ENCODE results near the gene WNK2. TPM values are rescaled to one million over a fixed set of nuclear protein-coding genes. Genes with fewer than 3 reads are reported as not detected.

Gene WNK2
- total RNA-seq, 1 donor from 2014 or later: 6.2 TPM

- Histone ChIP-seq H3K9me3 (ENCODE audit: low read depth) (no peaks in the 10 kb centered on the region), H3F3A (ENCODE audit: low read depth) (no peaks in the 10 kb centered on the region), H3K36me3 (no peaks in the 10 kb centered on the region), H3K27me3 (peaks cover 15% of the 10 kb centered on the region), H3K4me2 (no peak overlapping the region), H2AFZ (replicated peaks) (no peak overlapping the region), H3K27ac (no peak overlapping the region), H4K20me1 (ENCODE audit: low read depth) (peaks cover 4% of the 10 kb centered on the region), H3K9ac (no peak overlapping the region), H3K4me1 (peaks cover 13% of the 10 kb centered on the region), H3K4me3 (no peak overlapping the region), H3K79me2 (ENCODE audit: low read depth) (no peaks in the 10 kb centered on the region)
- H3K4me3 Mint-ChIP-seq: no peak overlapping the region
- no peaks in the 10 kb centered on the region for H3K36me3 Mint-ChIP-seq
- H3K27me3 Mint-ChIP-seq (ENCODE audit: insufficient read depth, low read depth): peaks cover 12% of the 10 kb centered on the region
- peaks cover 17% of the 10 kb centered on the region for H3K4me1 Mint-ChIP-seq
- no peaks in the 10 kb centered on the region for H3K9me3 Mint-ChIP-seq
- TF ChIP-seq EZH2phosphoT487 (IDR thresholded peaks at IDR 0.05): no peak
- no peak for DNase-seq (ENCODE audit: low spot score)
- no peak overlapping the region for H3K27ac Mint-ChIP-seq
These were observed 46.6 kb upstream of the WNK2 start for GRCh38 chr9:93137362-93137761.

- no peak for DNase-seq (ENCODE audit: low spot score)
- H3K4me3 Mint-ChIP-seq: no peak overlapping the region
- no peaks in the 10 kb centered on the region for H3K79me2 ChIP-seq (ENCODE audit: low read depth)
- H2AFZ ChIP-seq (replicated peaks): no peak overlapping the region
- H3K9me3 Mint-ChIP-seq: no peaks in the 10 kb centered on the region
- peaks cover 12% of the 10 kb centered on the region for H3K27me3 Mint-ChIP-seq (ENCODE audit: insufficient read depth, low read depth)
- no peaks in the 10 kb centered on the region for H3K9me3 ChIP-seq (ENCODE audit: low read depth)
- H3F3A ChIP-seq (ENCODE audit: low read depth): no peaks in the 10 kb centered on the region
- no peak overlapping the region for H3K27ac ChIP-seq
- H3K4me1 ChIP-seq: peaks cover 6% of the 10 kb centered on the region
- no peaks in the 10 kb centered on the region for H4K20me1 ChIP-seq (ENCODE audit: low read depth)
- no peaks in the 10 kb centered on the region for H3K36me3 Mint-ChIP-seq
- H3K4me3 ChIP-seq: no peak overlapping the region
- H3K27ac Mint-ChIP-seq: no peak overlapping the region
- TF ChIP-seq, protein P1, sequence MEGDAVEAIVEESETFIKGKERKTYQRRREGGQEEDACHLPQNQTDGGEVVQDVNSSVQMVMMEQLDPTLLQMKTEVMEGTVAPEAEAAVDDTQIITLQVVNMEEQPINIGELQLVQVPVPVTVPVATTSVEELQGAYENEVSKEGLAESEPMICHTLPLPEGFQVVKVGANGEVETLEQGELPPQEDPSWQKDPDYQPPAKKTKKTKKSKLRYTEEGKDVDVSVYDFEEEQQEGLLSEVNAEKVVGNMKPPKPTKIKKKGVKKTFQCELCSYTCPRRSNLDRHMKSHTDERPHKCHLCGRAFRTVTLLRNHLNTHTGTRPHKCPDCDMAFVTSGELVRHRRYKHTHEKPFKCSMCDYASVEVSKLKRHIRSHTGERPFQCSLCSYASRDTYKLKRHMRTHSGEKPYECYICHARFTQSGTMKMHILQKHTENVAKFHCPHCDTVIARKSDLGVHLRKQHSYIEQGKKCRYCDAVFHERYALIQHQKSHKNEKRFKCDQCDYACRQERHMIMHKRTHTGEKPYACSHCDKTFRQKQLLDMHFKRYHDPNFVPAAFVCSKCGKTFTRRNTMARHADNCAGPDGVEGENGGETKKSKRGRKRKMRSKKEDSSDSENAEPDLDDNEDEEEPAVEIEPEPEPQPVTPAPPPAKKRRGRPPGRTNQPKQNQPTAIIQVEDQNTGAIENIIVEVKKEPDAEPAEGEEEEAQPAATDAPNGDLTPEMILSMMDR (IDR thresholded peaks at IDR 0.05): no peak
- no peak for TF ChIP-seq EZH2 (IDR thresholded peaks at IDR 0.05)
- H3K4me1 Mint-ChIP-seq: peaks cover 9% of the 10 kb centered on the region
- H3K36me3 ChIP-seq: no peaks in the 10 kb centered on the region
- peaks cover 15% of the 10 kb centered on the region for H3K27me3 ChIP-seq
- H3K9ac ChIP-seq: no peak overlapping the region
- no peak overlapping the region for H3K4me2 ChIP-seq
These were observed 45.7 kb upstream of the WNK2 start for GRCh38 chr9:93138171-93138764.

- Mint-ChIP-seq H3K27me3 (ENCODE audit: insufficient read depth, low read depth) (peaks cover 12% of the 10 kb centered on the region), H3K4me3 (no peak overlapping the region), H3K27ac (no peak overlapping the region), H3K4me1 (peaks cover 10% of the 10 kb centered on the region), H3K9me3 (no peaks in the 10 kb centered on the region), H3K36me3 (no peaks in the 10 kb centered on the region)
- Histone ChIP-seq H3F3A (ENCODE audit: low read depth) (no peaks in the 10 kb centered on the region), H2AFZ (replicated peaks) (no peak overlapping the region), H3K27me3 (peaks cover 13% of the 10 kb centered on the region), H3K79me2 (ENCODE audit: low read depth) (no peaks in the 10 kb centered on the region), H3K9me3 (ENCODE audit: low read depth) (no peaks in the 10 kb centered on the region), H3K27ac (no peak overlapping the region), H3K4me2 (no peak overlapping the region), H3K4me1 (peaks cover 3% of the 10 kb centered on the region), H3K9ac (no peak overlapping the region), H4K20me1 (ENCODE audit: low read depth) (no peaks in the 10 kb centered on the region), H3K4me3 (no peak overlapping the region), H3K36me3 (no peaks in the 10 kb centered on the region)
- no peak for TF ChIP-seq EZH2phosphoT487 (IDR thresholded peaks at IDR 0.05)
- TF ChIP-seq, protein P1 (IDR thresholded peaks at IDR 0.05): no peak
- no peak for DNase-seq (ENCODE audit: low spot score)
These were observed 44.4 kb upstream of the WNK2 start for GRCh38 chr9:93139365-93140182.

All from neural progenitor cell (in vitro differentiated cells).